GM19395 (cell line): Measurements from ENCODE around the gene PDIA5.
A peak's percentile ranks its signal among the peaks of the same experiment; 100 is the strongest.
"Not testable (repeated sequence)": the region's sequence is repeated elsewhere in the genome, so short reads cannot be mapped to it uniquely, and the experiment has no call there.

ENCODE experiments used
- ATAC-seq: cut with Tn5 transposase; IDR thresholded peaks from one replicate; pipeline ENCODE4 v1.9.1; 2021; ENCODE audit warnings: mild to moderate bottlenecking, moderate library complexity; ENCODE audit not compliant: unreplicated experiment

PDIA5 gene

GRCh38 chr3:123090728-123091531 lies 24.1 kb downstream of the PDIA5 start:
- ATAC-seq: no peak

DNA sequence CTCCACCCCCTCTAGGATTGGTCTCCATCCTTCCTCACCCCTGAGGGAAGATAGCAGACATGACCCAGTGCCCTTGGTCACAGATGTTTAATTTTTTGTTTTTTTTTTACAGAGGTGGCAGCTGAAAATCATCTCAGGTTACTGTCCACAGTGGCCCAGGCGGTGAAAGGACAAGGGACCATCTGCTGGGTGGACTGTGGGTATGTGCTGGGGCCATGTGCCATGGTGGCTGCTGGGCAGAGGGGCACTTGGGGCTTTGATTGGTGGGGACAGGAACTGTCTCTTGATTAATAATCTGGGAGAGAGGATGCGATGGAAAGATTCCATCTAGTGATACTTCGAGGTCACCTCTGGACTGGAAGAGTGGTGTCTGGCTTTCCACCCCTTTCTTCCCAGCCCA lies 25.4 kb downstream of the PDIA5 start:
- ATAC-seq: no peak

DNA sequence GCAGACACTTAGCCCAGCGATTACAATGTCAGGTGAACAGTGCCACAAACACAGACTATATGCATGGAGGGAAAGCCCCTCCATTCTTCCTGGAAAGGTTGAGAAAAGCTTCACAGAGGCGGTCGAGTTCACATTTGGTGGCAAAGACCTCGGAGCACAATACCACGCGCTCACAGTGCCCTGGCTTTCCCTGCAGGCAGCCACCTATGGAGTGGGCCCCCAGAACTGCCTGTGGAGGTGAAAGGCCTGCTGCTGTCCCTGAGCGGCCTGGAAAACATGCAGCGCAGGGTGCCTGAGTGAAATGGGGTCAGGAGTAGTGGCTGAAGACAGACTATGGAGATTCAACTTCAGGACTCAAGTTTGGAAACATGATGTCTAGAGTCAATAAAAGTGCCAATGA lies 26.9 kb downstream of the PDIA5 start:
- no peak for ATAC-seq

- ATAC-seq: no peak
These were observed 27.9 kb downstream of the PDIA5 start for GRCh38 chr3:123094516-123095313.

- ATAC-seq: no peak
These were observed 29.3 kb downstream of the PDIA5 start for GRCh38 chr3:123096126-123096525.

- ATAC-seq: no peak
These were observed 29.9 kb downstream of the PDIA5 start for GRCh38 chr3:123096731-123097130.

GRCh38 chr3:123098426-123099330 lies 31.9 kb downstream of the PDIA5 start:
- no peak for ATAC-seq

GRCh38 chr3:123099331-123100192 lies 32.7 kb downstream of the PDIA5 start:
- no peak for ATAC-seq

GRCh38 chr3:123100193-123100776 lies 33.5 kb downstream of the PDIA5 start:
- no peak for ATAC-seq

GRCh38 chr3:123102249-123102648 lies 35.4 kb downstream of the PDIA5 start:
- no peak for ATAC-seq

DNA sequence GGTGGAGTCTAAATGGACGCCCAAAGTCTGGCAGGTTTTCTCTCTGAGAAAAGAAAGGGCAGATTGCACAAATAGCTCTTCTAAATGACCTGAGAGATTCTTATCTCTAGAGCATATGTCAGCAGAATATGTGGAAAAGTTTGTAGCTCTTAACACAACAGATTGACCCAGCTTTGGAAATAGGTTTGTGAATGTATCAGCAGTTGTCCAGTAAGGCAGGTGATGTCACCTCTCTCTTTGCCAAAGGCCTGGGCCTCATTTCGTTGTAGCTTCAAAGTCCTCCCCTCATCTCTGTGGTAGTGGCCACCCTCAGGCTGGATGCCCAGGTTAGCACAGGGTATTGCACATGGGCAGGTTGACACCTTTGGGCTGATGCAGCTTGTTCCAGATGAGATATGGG lies 36.0 kb downstream of the PDIA5 start:
- ATAC-seq: no peak

- ATAC-seq: no peak
These were observed 37.7 kb downstream of the PDIA5 start for GRCh38 chr3:123104550-123104949.

GRCh38 chr3:123105201-123106189 lies 38.7 kb downstream of the PDIA5 start:
- ATAC-seq: peak; percentile 66

GRCh38 chr3:123110282-123110975 lies 43.6 kb downstream of the PDIA5 start:
- ATAC-seq: no peak

DNA sequence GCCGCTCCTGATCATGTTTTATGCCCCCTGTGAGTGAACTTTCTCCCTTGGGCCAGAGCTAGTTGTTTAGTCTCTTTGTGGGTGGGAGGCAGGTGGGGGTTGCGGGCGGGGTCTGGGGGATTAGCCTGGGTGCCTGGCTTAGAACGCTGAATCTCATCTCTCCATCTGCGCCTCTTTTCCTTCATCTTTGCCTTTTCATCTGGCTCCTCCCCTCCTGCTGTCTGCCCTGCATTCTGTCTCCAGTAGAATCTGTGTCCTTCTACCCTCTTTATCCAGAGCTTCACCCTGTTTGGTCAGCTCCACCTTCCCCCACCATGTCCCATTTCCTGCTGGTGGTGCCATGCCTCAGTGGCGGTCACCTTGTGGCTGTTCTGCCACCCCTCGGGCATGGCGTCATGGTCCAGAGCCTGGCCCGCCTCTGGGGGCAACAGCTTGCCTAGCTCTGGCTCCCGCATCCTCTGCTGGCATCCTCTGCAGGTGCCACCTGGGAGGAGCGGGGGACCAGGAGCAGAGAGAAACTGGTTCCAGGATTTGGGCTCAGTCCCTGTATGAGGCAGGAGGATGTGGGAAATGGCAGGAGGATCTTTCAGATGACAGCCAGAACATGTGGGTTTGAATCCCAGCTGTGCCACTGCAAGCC lies 44.3 kb downstream of the PDIA5 start:
- no peak for ATAC-seq

GRCh38 chr3:123111640-123112039 lies 44.8 kb downstream of the PDIA5 start:
- ATAC-seq: no peak

DNA sequence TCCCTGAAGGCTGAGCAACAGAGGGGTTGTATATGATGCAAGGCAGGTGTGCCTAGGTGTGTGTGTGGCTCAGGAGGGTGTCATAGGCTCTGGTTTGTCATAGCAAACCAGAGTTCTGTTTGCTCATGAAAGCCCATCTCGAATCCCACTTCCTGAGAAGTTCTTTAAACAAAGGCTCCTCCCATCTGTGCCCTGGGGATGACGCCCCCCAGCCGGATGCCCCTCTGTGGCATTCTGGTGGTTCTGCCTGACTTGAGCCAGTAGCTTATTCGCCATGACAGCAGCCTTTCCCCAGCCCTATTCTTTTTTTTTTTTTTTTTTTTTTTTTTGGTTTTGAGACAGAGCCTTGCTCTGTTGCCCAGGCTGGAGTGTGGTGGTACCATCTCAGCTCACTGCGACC lies 45.4 kb downstream of the PDIA5 start:
- ATAC-seq: no peak

GRCh38 chr3:123112656-123113055 lies 45.8 kb downstream of the PDIA5 start:
- ATAC-seq: not testable (repeated sequence)
